ENCODE data around the gene BNIP5.

BNIP5 gene

DNA sequence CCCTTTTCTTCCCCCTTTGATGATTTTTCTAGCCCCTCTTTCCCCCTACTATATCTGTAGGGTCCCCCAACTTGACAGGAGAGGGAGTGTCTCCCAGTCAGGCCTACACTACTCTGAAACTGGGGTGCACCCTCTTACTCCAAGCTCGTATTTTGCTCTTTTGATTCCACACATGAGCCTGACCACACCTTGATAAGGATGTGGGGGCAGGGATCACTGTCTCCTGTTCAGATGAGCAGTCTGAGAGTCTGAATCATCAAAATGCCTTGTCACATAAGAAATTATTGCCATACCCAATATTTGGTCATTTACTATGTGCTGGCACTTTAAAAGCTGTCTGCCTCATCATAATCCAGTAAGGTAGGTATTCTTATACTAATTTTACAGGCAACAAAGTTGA, 50.9 kb downstream of the BNIP5 start:
- no peak for TF ChIP-seq CTCF (IDR thresholded peaks at IDR 0.05; ENCODE audit: extremely low read depth, insufficient read depth, missing control alignments)
- in situ Hi-C loops (cut with MboI; ENCODE audit: low pct_unique_long_range_greater_than_20kb, low sequenced_read_pairs, unreplicated experiment): no loop called here
- no peak for DNase-seq (ENCODE audit: low spot score)

- in situ Hi-C loops (cut with MboI; ENCODE audit: low pct_unique_long_range_greater_than_20kb, low sequenced_read_pairs, unreplicated experiment): no loop called here
- TF ChIP-seq CTCF (IDR thresholded peaks at IDR 0.05; ENCODE audit: extremely low read depth, insufficient read depth, missing control alignments): no peak
- no peak for DNase-seq (ENCODE audit: low spot score)
Observed at GRCh38 chr6:36285187-36285671, 51.5 kb downstream of the BNIP5 start.

- TF ChIP-seq CTCF (IDR thresholded peaks at IDR 0.05; ENCODE audit: extremely low read depth, insufficient read depth, missing control alignments): no peak
- in situ Hi-C loops (cut with MboI; ENCODE audit: low pct_unique_long_range_greater_than_20kb, low sequenced_read_pairs, unreplicated experiment): no loop called here
- DNase-seq (ENCODE audit: low spot score): no peak
Observed at GRCh38 chr6:36284359-36284758, 52.3 kb downstream of the BNIP5 start.

- no peak for DNase-seq (ENCODE audit: low spot score)
- TF ChIP-seq CTCF (IDR thresholded peaks at IDR 0.05; ENCODE audit: extremely low read depth, insufficient read depth, missing control alignments): no peak
- in situ Hi-C loops (cut with MboI; ENCODE audit: low pct_unique_long_range_greater_than_20kb, low sequenced_read_pairs, unreplicated experiment): no loop called here
Observed at GRCh38 chr6:36283608-36284007, 53.1 kb downstream of the BNIP5 start.

DNA sequence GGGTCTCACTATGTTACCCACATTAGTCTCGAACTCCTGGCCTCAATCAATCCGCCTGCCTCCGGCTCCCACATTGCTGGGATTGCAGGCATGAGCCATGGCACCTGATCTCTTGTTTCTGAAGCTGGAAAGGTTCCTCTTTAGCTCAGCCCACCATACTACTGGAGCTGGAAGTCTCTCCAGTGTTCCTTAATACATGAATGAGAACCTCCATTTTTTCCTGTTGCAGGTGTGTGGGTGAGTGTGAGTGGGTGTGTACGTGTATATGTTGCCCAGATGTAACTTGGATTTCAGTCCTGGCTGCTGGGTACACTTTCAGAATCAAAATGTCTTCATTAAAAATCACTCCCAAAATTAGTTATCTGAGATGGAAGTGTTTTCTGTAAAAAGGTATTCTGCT, 55.7 kb downstream of the BNIP5 start:
- TF ChIP-seq CTCF (IDR thresholded peaks at IDR 0.05; ENCODE audit: extremely low read depth, insufficient read depth, missing control alignments): no peak
- in situ Hi-C loops (cut with MboI; ENCODE audit: low pct_unique_long_range_greater_than_20kb, low sequenced_read_pairs, unreplicated experiment): no loop called here
- DNase-seq (ENCODE audit: low spot score): no peak

DNA sequence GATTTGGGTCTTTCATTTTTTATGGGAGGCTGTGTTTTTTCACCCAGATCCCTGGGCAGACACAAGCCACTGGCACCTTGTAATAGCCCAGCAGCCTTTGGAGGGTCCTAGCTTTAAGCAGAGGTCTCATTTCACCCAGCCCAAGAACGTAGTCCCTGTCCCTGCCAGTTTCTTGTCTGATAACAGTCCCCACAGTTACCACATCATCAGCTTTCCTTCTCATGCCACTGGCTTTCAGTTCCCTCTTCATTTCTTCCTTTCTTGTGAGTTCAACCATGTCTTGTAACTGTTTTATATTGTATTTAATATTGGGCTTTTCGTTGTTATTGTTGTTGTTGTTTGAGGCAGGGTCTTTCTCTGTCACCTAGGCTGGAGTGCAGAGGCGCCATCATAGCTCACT, 56.2 kb downstream of the BNIP5 start:
- in situ Hi-C loops (cut with MboI; ENCODE audit: low pct_unique_long_range_greater_than_20kb, low sequenced_read_pairs, unreplicated experiment): no loop called here
- DNase-seq (ENCODE audit: low spot score): no peak
- no peak for TF ChIP-seq CTCF (IDR thresholded peaks at IDR 0.05; ENCODE audit: extremely low read depth, insufficient read depth, missing control alignments)

GRCh38 chr6:36277946-36278470, 58.7 kb downstream of the BNIP5 start:
- DNase-seq (ENCODE audit: low spot score): no peak
- TF ChIP-seq CTCF (IDR thresholded peaks at IDR 0.05; ENCODE audit: extremely low read depth, insufficient read depth, missing control alignments): no peak
- in situ Hi-C loops (cut with MboI; ENCODE audit: low pct_unique_long_range_greater_than_20kb, low sequenced_read_pairs, unreplicated experiment): no loop called here
